IMR-90 (cell line): ENCODE measurements around the gene BRAF. TPM values are rescaled to one million over a fixed set of nuclear protein-coding genes. Genes with fewer than 3 reads are reported as not detected.

Source experiments
- ATAC-seq: fragments of 200-7000 bp; cut with Tn5 transposase; 2 replicates; pipeline ENCODE4 v1.9.1; 2020; ENCODE audit warnings: low read depth, mild to moderate bottlenecking, moderate library complexity
- BruUV-seq: library from RNA; stranded (reverse); fragments of 400-500 nt; replicated peaks from 2 replicates; lab custom pipeline; 2021; lab: Mats Ljungman, UMichigan
- CTCF ChIA-PET: fragments of 300-600 bp; formaldehyde crosslinking; extraction: SDS; loops from one replicate; lab custom pipeline; 2021; ENCODE audit warnings: antibody characterized with exemption; lab: Yijun Ruan, JAX
- POLR2A ChIA-PET: fragments of 300-600 bp; sonication (Branson Sonifier 250); formaldehyde crosslinking; loops from one replicate; lab custom pipeline; 2022; ENCODE audit warnings: antibody characterized with exemption; ENCODE audit not compliant: unreplicated experiment; lab: Charles Lee
- DNase-seq: peaks from one replicate; pipeline ENCODE4 v3.0.0; 2013
- H2AFZ ChIP-seq: replicated peaks from 2 replicates; pipeline ENCODE3; 2013; ENCODE audit warnings: low read length, mild to moderate bottlenecking; ENCODE audit not compliant: poor library complexity
- H2AK5ac ChIP-seq: 2 replicates; pipeline ENCODE4 v1.6.1; 2013; ENCODE audit warnings: low read depth, low read length, inconsistent platforms
- H2AK9ac ChIP-seq: replicated peaks from 2 replicates; pipeline ENCODE3; 2013; ENCODE audit warnings: mild to moderate bottlenecking, low read depth, low read length, moderate library complexity; ENCODE audit not compliant: poor library complexity
- H2BK120ac ChIP-seq: 2 replicates; pipeline ENCODE4 v1.6.1; 2013; ENCODE audit warnings: low read depth, low read length, inconsistent platforms
- H2BK15ac ChIP-seq: 3 replicates; pipeline ENCODE4 v1.6.1; 2013; ENCODE audit warnings: low read depth, low read length, inconsistent platforms
- H2BK20ac ChIP-seq: 2 replicates; pipeline ENCODE4 v1.6.1; 2013; ENCODE audit warnings: low read depth, mild to moderate bottlenecking, inconsistent platforms, low read length, moderate library complexity
- H2BK5ac ChIP-seq: 2 replicates; pipeline ENCODE4 v1.6.1; 2013; ENCODE audit warnings: mild to moderate bottlenecking, low read depth, low read length, inconsistent platforms; ENCODE audit not compliant: poor library complexity, severe bottlenecking
- H3K14ac ChIP-seq: replicated peaks from 2 replicates; pipeline ENCODE4 v1.6.1; 2013; ENCODE audit warnings: low read depth, low read length, inconsistent platforms
- H3K18ac ChIP-seq: 2 replicates; pipeline ENCODE4 v1.6.1; 2013; ENCODE audit warnings: low read depth, low read length, control low read depth
- H3K23ac ChIP-seq: 2 replicates; pipeline ENCODE4 v1.6.1; 2013; ENCODE audit warnings: low read depth, low read length, inconsistent platforms
- H3K27ac ChIP-seq: 2 replicates; pipeline ENCODE4 v1.5.1; 2013; ENCODE audit warnings: mild to moderate bottlenecking, control low read depth, low read length; ENCODE audit not compliant: insufficient read depth
- H3K27me3 ChIP-seq: 2 replicates; pipeline ENCODE4 v1.6.1; 2013; ENCODE audit warnings: low read length; ENCODE audit not compliant: control insufficient read depth, insufficient read depth
- H3K36me3 ChIP-seq: 2 replicates; pipeline ENCODE4 v1.6.1; 2013; ENCODE audit warnings: low read length, mixed read lengths; ENCODE audit not compliant: control insufficient read depth, insufficient read depth
- H3K4ac ChIP-seq: 2 replicates; pipeline ENCODE4 v1.6.1; 2013; ENCODE audit warnings: low read depth, low read length, inconsistent platforms
- H3K4me1 ChIP-seq: 2 replicates; pipeline ENCODE4 v1.6.1; 2013; ENCODE audit warnings: low read length, mixed read lengths; ENCODE audit not compliant: control insufficient read depth, insufficient read depth
- H3K4me2 ChIP-seq: 2 replicates; pipeline ENCODE4 v1.6.1; 2013; ENCODE audit warnings: low read depth, mild to moderate bottlenecking, control low read depth, low read length, moderate library complexity
- H3K4me3 ChIP-seq: 2 replicates; pipeline ENCODE4 v1.5.1; 2013; ENCODE audit warnings: low read depth, mild to moderate bottlenecking, control low read depth, low read length, moderate library complexity; ENCODE audit not compliant: insufficient read depth
- H3K56ac ChIP-seq: 2 replicates; pipeline ENCODE4 v1.6.1; 2013; ENCODE audit warnings: low read length, inconsistent platforms; ENCODE audit not compliant: insufficient read depth; ENCODE audit errors: extremely low read depth
- H3K79me1 ChIP-seq, 2 experiments: 2 replicates each; pipeline ENCODE4 v1.6.1; 2013; ENCODE audit warnings: low read length in 2 of 2, inconsistent platforms in 1 of 2, low read depth in 1 of 2
- H3K9ac ChIP-seq: 2 replicates; pipeline ENCODE4 v1.6.1; 2013; ENCODE audit warnings: low read depth, low read length, control low read depth
- H3K9me1 ChIP-seq: 2 replicates; pipeline ENCODE4 v1.6.1; 2013; ENCODE audit warnings: low read length, inconsistent platforms; ENCODE audit not compliant: insufficient read depth
- H3K9me3 ChIP-seq: 2 replicates; pipeline ENCODE4 v1.6.1; 2013; ENCODE audit warnings: low read length; ENCODE audit not compliant: control insufficient read depth, insufficient read depth
- H4K20me1 ChIP-seq: 2 replicates; pipeline ENCODE4 v1.6.1; 2013; ENCODE audit warnings: low read length, inconsistent platforms; ENCODE audit not compliant: insufficient read depth
- H4K5ac ChIP-seq: 2 replicates; pipeline ENCODE4 v1.6.1; 2013; ENCODE audit warnings: mild to moderate bottlenecking, low read depth, low read length, control low read depth
- H4K8ac ChIP-seq, 2 experiments: 2 replicates each; pipeline ENCODE4 v1.6.1; 2013; ENCODE audit warnings: low read depth in 2 of 2, low read length in 2 of 2, control low read depth in 1 of 2, inconsistent platforms in 1 of 2
- H4K91ac ChIP-seq: 2 replicates; pipeline ENCODE4 v1.6.1; 2013; ENCODE audit warnings: low read depth, low read length, inconsistent platforms; ENCODE audit not compliant: insufficient read depth
- BHLHE40 ChIP-seq: fragments of 150-350 bp; IDR thresholded peaks from 2 replicates; pipeline ENCODE4 v1.6.1; 2016; ENCODE audit warnings: mild to moderate bottlenecking, low read depth, low read length
- CEBPB ChIP-seq: IDR thresholded peaks from 2 replicates; pipeline ENCODE4 v1.6.1; 2012; ENCODE audit warnings: low read depth, low read length, improper control_type of control experiment
- CHD1 ChIP-seq: IDR thresholded peaks from 2 replicates; pipeline ENCODE4 v1.6.1; 2012; ENCODE audit warnings: low read depth, low read length, improper control_type of control experiment
- ELK1 ChIP-seq: fragments of 150-350 bp; IDR thresholded peaks from 2 replicates; pipeline ENCODE4 v1.6.1; 2016; ENCODE audit warnings: low read depth, mild to moderate bottlenecking, low read length, moderate library complexity, borderline replicate concordance
- FOS ChIP-seq: fragments of 150-350 bp; IDR thresholded peaks from 2 replicates; pipeline ENCODE4 v1.6.1; 2016; ENCODE audit warnings: low read depth, low read length
- MAFK ChIP-seq: IDR thresholded peaks from 2 replicates; pipeline ENCODE4 v1.6.1; 2012; ENCODE audit warnings: low read depth, low read length, improper control_type of control experiment
- MAZ ChIP-seq: IDR thresholded peaks from 2 replicates; pipeline ENCODE4 v1.6.1; 2012; ENCODE audit warnings: low read depth, mild to moderate bottlenecking, low read length, improper control_type of control experiment, moderate library complexity, borderline replicate concordance
- MXI1 ChIP-seq: IDR thresholded peaks from 2 replicates; pipeline ENCODE4 v1.6.1; 2012; ENCODE audit warnings: low read depth, mild to moderate bottlenecking, low read length, moderate library complexity, borderline replicate concordance
- NFE2L2 ChIP-seq: fragments of 150-350 bp; IDR thresholded peaks from 2 replicates; pipeline ENCODE4 v1.6.1; 2016; ENCODE audit warnings: low read depth, mild to moderate bottlenecking, low read length
- RAD21 ChIP-seq: IDR thresholded peaks from 2 replicates; pipeline ENCODE4 v1.6.1; 2012; ENCODE audit warnings: low read length, improper control_type of control experiment
- SMC3 ChIP-seq: fragments of 150-350 bp; IDR thresholded peaks from 2 replicates; pipeline ENCODE4 v1.6.1; 2016; ENCODE audit warnings: low read depth, mild to moderate bottlenecking, antibody characterized with exemption, low read length, moderate library complexity
- WGBS, 2 experiments: methylation state at CpG; one replicate each; pipeline versions ENCODE4 v1.1.5 to v1.1.7; 2013; ENCODE audit warnings: missing lambda C conversion rate in 2 of 2; ENCODE audit not compliant: insufficient read length in 1 of 2; ENCODE audit errors: extremely low coverage in 2 of 2; 5-methylcytosine and 5-hydroxymethylcytosine counted together
- dilution Hi-C: fragments of 300-500 bp; cut with HindIII; formaldehyde crosslinking; loops from one replicate; pipeline ENCODE4 v1.14.3; 2018; ENCODE audit warnings: low sequenced_read_pairs; ENCODE audit not compliant: unreplicated experiment
- in situ Hi-C: fragments of 300-500 bp; cut with MboI; formaldehyde crosslinking; loops from 3 replicates; pipeline ENCODE4 v1.14.3; 2019; ENCODE audit warnings: low sequenced_read_pairs, inconsistent platforms, mixed read lengths
- intact Hi-C: fragments of 100-400 bp; cut with micrococcal nuclease; formaldehyde crosslinking; loops from 2 replicates; pipeline ENCODE4 v1.10.0; 2022
- polyA plus RNA-seq, 3 experiments: library from polyadenylated mRNA; depleted of rRNA; stranded (reverse); fragments of >200 nt; gene quantifications; 2 replicates each; pipeline ENCODE4 v1.2.3, GENCODE V29; 2012; ENCODE audit warnings: low replicate concordance in 1 of 3
- total RNA-seq: library from RNA; depleted of rRNA; stranded (reverse); fragments of >200 nt; gene quantifications from 2 replicates; pipeline ENCODE4 v1.2.3, GENCODE V29; 2012
- TF ChIP-seq, protein P1 (sequence below): conservative IDR thresholded peaks from 2 replicates; pipeline ENCODE4 v1.5.1; 2012; ENCODE audit warnings: mild to moderate bottlenecking, low read depth, low read length, improper control_type of control experiment
- TF ChIP-seq, protein P2 (sequence below): fragments of 150-350 bp; IDR thresholded peaks from 2 replicates; pipeline ENCODE4 v1.6.1; 2017; ENCODE audit warnings: mild to moderate bottlenecking, antibody characterized with exemption, low read length, low read depth

The BRAF gene
- total and polyA plus RNA-seq, 2 of the 4 experiments (the other 2 are of a cell fraction), result 5.7 to 12.9 TPM

GRCh38 chr7:140940898-140941297, 16.2 kb upstream of the BRAF start:
- CTCF ChIA-PET, result no interaction called here
- no peaks in the 10 kb centered on the region for H3K9me1 ChIP-seq
- no peak overlapping the region for H2BK15ac ChIP-seq
- no peak overlapping the region for H3K56ac ChIP-seq
- no peak overlapping the region for H3K14ac ChIP-seq
- H2AK5ac ChIP-seq, result no peak overlapping the region
- intact Hi-C loops, result no loop called here
- no peak overlapping the region for H3K4me3 ChIP-seq
- no peak overlapping the region for H3K4ac ChIP-seq
- dilution Hi-C loops, result no loop called here
- no peak overlapping the region for H2BK20ac ChIP-seq
- DNase-seq (no peak), ATAC-seq (no peak)
- H4K5ac ChIP-seq, result no peak overlapping the region
- no peak overlapping the region for H4K8ac ChIP-seq
- POLR2A ChIA-PET, result no interaction called here
- in situ Hi-C loops, result no loop called here
- H3K27ac ChIP-seq, result no peak overlapping the region
- no peaks in the 10 kb centered on the region for H3K79me1 ChIP-seq
- no peak overlapping the region for H3K4me2 ChIP-seq
- no peak overlapping the region for H3K23ac ChIP-seq
- H3K9ac ChIP-seq, result no peak overlapping the region
- H3K9me3 ChIP-seq, result no peaks in the 10 kb centered on the region
- no peaks in the 10 kb centered on the region for H4K20me1 ChIP-seq
- no peak overlapping the region for H2BK5ac ChIP-seq
- no peak overlapping the region for H3K18ac ChIP-seq
- H2AK9ac ChIP-seq, result no peak overlapping the region
- H3K4me1 ChIP-seq, result no peaks in the 10 kb centered on the region
- H2AFZ ChIP-seq, result no peak overlapping the region
- H4K91ac ChIP-seq, result no peak overlapping the region
- BruUV-seq, result no TSS peak
- TF ChIP-seq NFE2L2, result no peak
- TF ChIP-seq, protein P1, sequence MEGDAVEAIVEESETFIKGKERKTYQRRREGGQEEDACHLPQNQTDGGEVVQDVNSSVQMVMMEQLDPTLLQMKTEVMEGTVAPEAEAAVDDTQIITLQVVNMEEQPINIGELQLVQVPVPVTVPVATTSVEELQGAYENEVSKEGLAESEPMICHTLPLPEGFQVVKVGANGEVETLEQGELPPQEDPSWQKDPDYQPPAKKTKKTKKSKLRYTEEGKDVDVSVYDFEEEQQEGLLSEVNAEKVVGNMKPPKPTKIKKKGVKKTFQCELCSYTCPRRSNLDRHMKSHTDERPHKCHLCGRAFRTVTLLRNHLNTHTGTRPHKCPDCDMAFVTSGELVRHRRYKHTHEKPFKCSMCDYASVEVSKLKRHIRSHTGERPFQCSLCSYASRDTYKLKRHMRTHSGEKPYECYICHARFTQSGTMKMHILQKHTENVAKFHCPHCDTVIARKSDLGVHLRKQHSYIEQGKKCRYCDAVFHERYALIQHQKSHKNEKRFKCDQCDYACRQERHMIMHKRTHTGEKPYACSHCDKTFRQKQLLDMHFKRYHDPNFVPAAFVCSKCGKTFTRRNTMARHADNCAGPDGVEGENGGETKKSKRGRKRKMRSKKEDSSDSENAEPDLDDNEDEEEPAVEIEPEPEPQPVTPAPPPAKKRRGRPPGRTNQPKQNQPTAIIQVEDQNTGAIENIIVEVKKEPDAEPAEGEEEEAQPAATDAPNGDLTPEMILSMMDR, result no peak
- no peak for TF ChIP-seq MXI1
- TF ChIP-seq CEBPB, result no peak
- TF ChIP-seq BHLHE40, result no peak
- no peak for TF ChIP-seq MAZ
- TF ChIP-seq ELK1, result no peak
- TF ChIP-seq MAFK, result no peak
- TF ChIP-seq, protein P2, sequence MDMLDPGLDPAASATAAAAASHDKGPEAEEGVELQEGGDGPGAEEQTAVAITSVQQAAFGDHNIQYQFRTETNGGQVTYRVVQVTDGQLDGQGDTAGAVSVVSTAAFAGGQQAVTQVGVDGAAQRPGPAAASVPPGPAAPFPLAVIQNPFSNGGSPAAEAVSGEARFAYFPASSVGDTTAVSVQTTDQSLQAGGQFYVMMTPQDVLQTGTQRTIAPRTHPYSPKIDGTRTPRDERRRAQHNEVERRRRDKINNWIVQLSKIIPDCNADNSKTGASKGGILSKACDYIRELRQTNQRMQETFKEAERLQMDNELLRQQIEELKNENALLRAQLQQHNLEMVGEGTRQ, result no peak
- no peak for TF ChIP-seq RAD21
- no peak for TF ChIP-seq FOS
- no peak for TF ChIP-seq SMC3
- no peak for TF ChIP-seq CHD1
- WGBS, 2 experiments, result no CpG with 5 or more reads among the region's 1 CpG
- no peak overlapping the region for H2BK120ac ChIP-seq
- peaks cover 3% of the 10 kb centered on the region; the same call in 1 of the 2 replicates for H3K27me3 ChIP-seq
- no peaks in the 10 kb centered on the region for H3K36me3 ChIP-seq
